ENCODE results near the gene IMMP2L. TPM values are rescaled to one million over a fixed set of nuclear protein-coding genes. Genes with fewer than 3 reads are reported as not detected.
A peak's percentile ranks its signal among the peaks of the same experiment; 100 is the strongest.

Gene IMMP2L
- total RNA-seq, 3 donors from 2014 or later (not counting 1 experiment from before 2014, with no cell fraction given), result 6.9 to 9.2 (median 8.7) TPM

- TF ChIP-seq CTCF (IDR thresholded peaks at IDR 0.05), result no peak
- H3K27me3 ChIP-seq (ENCODE audit: control insufficient read depth, insufficient read depth, low read length), result no peaks in the 10 kb centered on the region
- intact Hi-C loops (cut with micrococcal nuclease), result no loop called here
- no peak overlapping the region for H3K4me3 ChIP-seq (ENCODE audit: low read length)
- DNase-seq, result no peak
- H3K27ac Mint-ChIP-seq, result no peak overlapping the region
- no peaks in the 10 kb centered on the region for H3K36me3 ChIP-seq (ENCODE audit: control insufficient read depth, insufficient read depth, low read length)
- no peaks in the 10 kb centered on the region for H3K4me1 ChIP-seq (ENCODE audit: control insufficient read depth, insufficient read depth, low read length)
- no peaks in the 10 kb centered on the region for H3K36me3 Mint-ChIP-seq
- H3K27ac ChIP-seq (ENCODE audit: low read length), result no peak overlapping the region
- H3K4me1 Mint-ChIP-seq, result no peaks in the 10 kb centered on the region
- no peaks in the 10 kb centered on the region for H3K27me3 Mint-ChIP-seq (ENCODE audit: low read depth in 2 of 2)
- H3K9me3 Mint-ChIP-seq, result no peaks in the 10 kb centered on the region
- 100% methylated on average over 1 of the region's 2 CpGs for WGBS (ENCODE audit: insufficient coverage)
- H3K9me3 ChIP-seq (ENCODE audit: control insufficient read depth, insufficient read depth, low read length), result no peaks in the 10 kb centered on the region
- no peak overlapping the region for H3K4me3 Mint-ChIP-seq
- ATAC-seq, result no peak
Measured at GRCh38 chr7:111026806-111027205, 535.5 kb downstream of the IMMP2L start.

GRCh38 chr7:111026343-111026742, 535.9 kb downstream of the IMMP2L start:
- H3K4me3 ChIP-seq (ENCODE audit: low read length), result no peak overlapping the region
- Mint-ChIP-seq H3K27ac (no peak overlapping the region), H3K4me3 (no peak overlapping the region), H3K27me3 (ENCODE audit: low read depth in 2 of 2) (no peaks in the 10 kb centered on the region), H3K36me3 (no peaks in the 10 kb centered on the region), H3K4me1 (no peaks in the 10 kb centered on the region), H3K9me3 (no peaks in the 10 kb centered on the region)
- WGBS (ENCODE audit: insufficient coverage), result 88% methylated on average over 2 of the region's 4 CpGs
- no peaks in the 10 kb centered on the region for H3K27me3 ChIP-seq (ENCODE audit: control insufficient read depth, insufficient read depth, low read length)
- intact Hi-C loops (cut with micrococcal nuclease), result no loop called here
- DNase-seq (no peak), ATAC-seq (no peak)
- H3K4me1 ChIP-seq (ENCODE audit: control insufficient read depth, insufficient read depth, low read length), result no peaks in the 10 kb centered on the region
- H3K36me3 ChIP-seq (ENCODE audit: control insufficient read depth, insufficient read depth, low read length), result no peaks in the 10 kb centered on the region
- no peak for TF ChIP-seq CTCF (IDR thresholded peaks at IDR 0.05)
- H3K9me3 ChIP-seq (ENCODE audit: control insufficient read depth, insufficient read depth, low read length), result no peaks in the 10 kb centered on the region
- H3K27ac ChIP-seq (ENCODE audit: low read length), result no peak overlapping the region

GRCh38 chr7:111025006-111025405, 537.3 kb downstream of the IMMP2L start:
- no peaks in the 10 kb centered on the region for H3K36me3 Mint-ChIP-seq
- intact Hi-C loops (cut with micrococcal nuclease), result no loop called here
- H3K27ac Mint-ChIP-seq, result no peak overlapping the region
- no peak overlapping the region for H3K27ac ChIP-seq (ENCODE audit: low read length)
- H3K4me1 Mint-ChIP-seq, result no peaks in the 10 kb centered on the region
- ATAC-seq (no peak), DNase-seq (peak in 1 of 2 donors; percentile 73)
- H3K4me3 Mint-ChIP-seq, result no peak overlapping the region
- 67% methylated on average over 1 of the region's 1 CpG for WGBS (ENCODE audit: insufficient coverage)
- TF ChIP-seq CTCF (IDR thresholded peaks at IDR 0.05), result no peak
- H3K27me3 ChIP-seq (ENCODE audit: control insufficient read depth, insufficient read depth, low read length), result no peaks in the 10 kb centered on the region
- H3K4me1 ChIP-seq (ENCODE audit: control insufficient read depth, insufficient read depth, low read length), result no peaks in the 10 kb centered on the region
- H3K27me3 Mint-ChIP-seq (ENCODE audit: low read depth in 2 of 2), result no peaks in the 10 kb centered on the region
- H3K9me3 ChIP-seq (ENCODE audit: control insufficient read depth, insufficient read depth, low read length), result no peaks in the 10 kb centered on the region
- H3K9me3 Mint-ChIP-seq, result no peaks in the 10 kb centered on the region
- H3K4me3 ChIP-seq (ENCODE audit: low read length), result no peak overlapping the region
- no peaks in the 10 kb centered on the region for H3K36me3 ChIP-seq (ENCODE audit: control insufficient read depth, insufficient read depth, low read length)

GRCh38 chr7:111018960-111019736, 543.1 kb downstream of the IMMP2L start:
- Mint-ChIP-seq H3K4me3 (no peak overlapping the region), H3K27me3 (ENCODE audit: low read depth in 2 of 2) (no peaks in the 10 kb centered on the region), H3K36me3 (no peaks in the 10 kb centered on the region), H3K27ac (no peak overlapping the region), H3K9me3 (peaks cover 0 to 2% of the 10 kb centered on the region in 2 donors), H3K4me1 (peaks cover 6 to 15% of the 10 kb centered on the region in 2 donors)
- Histone ChIP-seq H3K4me1 (ENCODE audit: control insufficient read depth, insufficient read depth, low read length) (no peaks in the 10 kb centered on the region), H3K9me3 (ENCODE audit: control insufficient read depth, insufficient read depth, low read length) (no peaks in the 10 kb centered on the region), H3K36me3 (ENCODE audit: control insufficient read depth, insufficient read depth, low read length) (no peaks in the 10 kb centered on the region), H3K4me3 (ENCODE audit: low read length) (no peak overlapping the region), H3K27me3 (ENCODE audit: control insufficient read depth, insufficient read depth, low read length) (no peaks in the 10 kb centered on the region), H3K27ac (ENCODE audit: low read length) (no peak overlapping the region)
- TF ChIP-seq CTCF (IDR thresholded peaks at IDR 0.05), result no peak
- ATAC-seq, result no peak
- 56% methylated on average over 2 of the region's 3 CpGs for WGBS (ENCODE audit: insufficient coverage)
- intact Hi-C loops (cut with micrococcal nuclease), result no loop called here
- peak in 1 of 2 donors; percentile 28 for DNase-seq
